GM21723 (cell line): ENCODE results near the gene PRKAR1B.

Source experiments
- ATAC-seq: cut with Tn5 transposase; IDR thresholded peaks from one replicate; pipeline ENCODE4 v1.9.1; 2021; ENCODE audit warnings: mild to moderate bottlenecking, moderate library complexity; ENCODE audit not compliant: unreplicated experiment

The PRKAR1B gene

DNA sequence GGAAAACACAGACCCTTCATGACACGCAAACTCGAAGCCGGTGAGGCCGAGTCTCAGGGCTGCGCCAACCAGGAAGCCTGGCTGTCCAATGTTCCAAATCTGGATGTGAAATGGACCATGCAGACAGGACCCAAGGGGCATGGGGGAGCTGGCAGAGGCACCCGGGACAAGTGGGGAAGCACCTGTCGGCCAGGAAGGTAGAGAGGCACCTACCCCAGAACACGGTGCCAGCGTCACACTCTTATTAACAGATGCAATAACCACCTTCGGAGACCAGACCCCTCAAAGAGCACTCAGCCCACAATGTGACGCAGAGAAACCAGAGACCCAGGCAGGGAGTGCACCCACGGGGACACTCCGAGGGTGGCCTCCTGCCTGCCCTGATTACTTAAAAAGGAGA lies 119.1 kb downstream of the PRKAR1B start:
- no peak for ATAC-seq

GRCh38 chr7:605661-606450 lies 121.2 kb downstream of the PRKAR1B start:
- ATAC-seq: no peak

DNA sequence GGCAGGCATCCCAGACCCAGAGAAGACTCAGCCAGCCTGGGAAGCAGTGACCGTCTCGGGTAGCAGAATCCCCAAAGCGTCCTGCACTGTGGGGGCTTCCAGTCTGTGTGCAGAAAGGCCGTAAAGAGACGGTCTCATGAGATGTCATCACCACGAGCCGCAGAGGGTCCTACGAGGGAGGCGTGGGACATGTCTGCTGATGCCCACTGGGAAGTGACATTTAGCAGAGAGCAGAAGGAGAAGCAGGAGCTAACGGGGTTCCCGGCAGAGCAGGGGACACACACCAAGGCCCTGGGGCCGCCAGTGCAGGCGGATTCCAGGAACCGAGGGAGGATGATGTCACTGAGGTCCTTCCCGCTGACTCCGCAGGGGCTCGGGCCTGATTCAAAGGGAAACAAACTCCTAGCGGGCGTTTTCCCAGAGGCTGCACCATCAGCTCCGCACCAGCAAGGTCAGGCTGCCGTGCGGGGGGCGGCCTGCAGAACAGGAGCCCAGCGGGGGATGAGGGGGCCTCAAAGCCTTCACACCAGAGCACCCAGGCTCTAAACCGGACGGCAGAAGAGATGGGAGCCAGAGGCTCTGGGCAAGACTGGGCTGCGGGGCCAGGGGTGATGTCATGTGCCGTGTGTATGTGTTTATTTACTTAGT lies 122.1 kb downstream of the PRKAR1B start:
- ATAC-seq: no peak

GRCh38 chr7:604001-604883 lies 122.8 kb downstream of the PRKAR1B start:
- peak; percentile 67 for ATAC-seq

DNA sequence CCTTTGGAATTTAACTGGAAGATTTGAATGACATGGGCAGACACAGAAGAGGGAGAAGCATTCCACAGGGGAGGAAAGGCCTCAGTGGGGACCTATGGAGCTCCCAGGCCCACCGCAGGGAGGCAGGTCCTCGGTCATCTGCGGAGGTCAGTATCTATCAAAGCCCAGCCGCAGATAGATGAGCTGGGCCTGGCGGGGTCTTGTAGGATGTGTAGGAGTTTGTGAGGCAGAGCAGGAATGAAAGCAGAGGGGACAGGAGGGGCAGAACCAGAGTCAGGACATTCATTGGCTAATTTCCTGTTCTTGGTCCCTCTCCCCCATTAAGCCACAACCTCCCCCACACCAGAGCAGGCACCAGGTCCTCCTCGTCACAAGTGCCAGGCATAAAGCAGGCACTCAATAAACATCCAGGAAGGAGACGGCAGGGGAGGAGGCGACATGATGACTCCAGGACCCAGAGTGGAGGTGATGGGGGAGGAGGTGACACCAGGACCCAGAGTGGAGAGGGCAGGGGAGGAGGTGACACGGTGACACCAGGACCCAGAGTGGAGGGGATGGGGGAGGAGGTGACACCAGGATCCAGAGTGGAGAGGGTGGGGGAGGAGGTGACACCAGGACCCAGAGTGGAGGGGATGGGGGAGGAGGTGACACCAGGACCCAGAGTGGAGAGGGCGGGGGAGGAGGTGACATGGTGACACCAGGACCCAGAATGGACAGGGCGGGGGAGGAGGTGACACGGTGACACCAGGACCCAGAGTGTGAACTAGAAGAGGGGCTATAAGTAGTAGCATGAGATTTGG lies 123.7 kb downstream of the PRKAR1B start:
- no peak for ATAC-seq

DNA sequence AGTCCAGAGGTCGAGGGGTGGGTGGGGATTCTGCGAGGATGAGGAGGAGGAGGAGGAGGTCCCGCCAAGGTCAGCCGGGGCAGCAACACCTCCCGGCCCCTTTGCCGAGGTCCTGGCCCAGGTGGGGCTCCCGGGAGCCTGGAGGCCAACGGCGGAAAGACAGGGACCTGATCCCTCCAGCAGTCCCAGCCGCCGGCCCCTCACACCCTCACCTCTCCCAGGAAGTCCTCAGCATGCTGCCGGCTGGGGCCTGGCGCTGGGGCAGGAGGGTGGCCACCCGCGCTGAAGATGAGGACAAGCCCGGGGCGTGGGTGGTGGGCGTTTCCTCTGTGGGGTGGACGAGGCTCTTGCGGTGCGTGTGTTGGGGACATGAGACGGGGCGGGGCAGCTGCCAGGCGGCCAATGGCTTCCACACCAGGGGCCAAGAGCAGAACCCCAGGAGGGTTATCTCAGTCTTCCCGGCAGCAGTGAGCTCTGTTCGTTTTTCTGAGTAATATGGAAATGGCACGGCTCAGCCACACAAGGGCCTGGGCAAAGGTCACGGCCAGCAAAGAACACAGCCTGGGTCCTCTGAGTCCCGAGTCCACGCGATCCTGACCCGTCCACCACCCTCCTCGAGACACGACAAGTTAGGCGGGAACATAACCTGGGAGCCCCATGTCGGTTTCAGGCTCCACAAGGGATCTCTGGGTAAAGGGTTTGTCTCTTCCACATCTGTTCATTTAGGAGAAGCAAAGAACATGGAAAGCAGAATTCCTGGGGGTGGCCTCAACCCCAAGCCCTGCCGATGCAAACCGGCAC lies 124.5 kb downstream of the PRKAR1B start:
- ATAC-seq: no peak

DNA sequence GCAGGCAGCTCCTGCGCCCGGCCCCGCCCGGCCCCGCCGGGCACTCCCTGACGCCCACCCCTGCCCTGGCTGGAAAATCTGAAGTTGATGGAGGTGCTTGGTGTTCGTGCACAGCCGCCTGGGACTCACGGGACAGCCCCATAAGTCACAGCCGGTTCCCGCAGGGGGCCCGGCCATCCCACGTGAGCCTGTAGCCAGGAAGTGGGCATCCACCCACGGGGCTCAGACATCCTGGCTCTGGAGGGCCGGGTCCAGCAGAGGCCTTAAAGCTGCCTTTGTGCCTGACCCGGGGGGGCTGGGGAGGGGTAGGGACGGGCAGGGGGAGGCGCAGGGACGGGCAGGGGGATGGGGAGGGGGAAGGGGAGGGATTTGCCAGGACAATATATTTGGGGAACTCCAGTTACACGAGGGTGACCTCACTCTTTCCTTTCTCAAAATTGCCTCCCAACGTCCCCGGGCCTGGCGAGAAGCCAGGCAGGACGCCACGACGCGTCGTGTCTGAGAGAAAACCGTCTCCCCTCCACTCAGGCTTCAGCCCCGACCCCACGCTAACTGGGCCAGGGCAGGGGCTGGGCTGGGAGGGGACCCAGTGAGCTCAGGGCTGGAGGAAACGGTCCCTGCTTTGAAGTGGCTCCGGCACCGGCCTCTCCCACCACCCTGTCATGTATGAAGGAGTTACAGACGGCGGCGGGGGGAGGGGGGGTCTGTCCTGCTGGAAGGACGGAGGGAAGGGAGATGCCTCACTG lies 125.3 kb downstream of the PRKAR1B start:
- peak; percentile 46 for ATAC-seq

GRCh38 chr7:601036-601594 lies 126.0 kb downstream of the PRKAR1B start:
- ATAC-seq: no peak

- no peak for ATAC-seq
Observed at GRCh38 chr7:600149-601035, 126.7 kb downstream of the PRKAR1B start.

- no peak for ATAC-seq
Observed at GRCh38 chr7:598899-599298, 128.2 kb downstream of the PRKAR1B start.

GRCh38 chr7:597348-598178 lies 129.5 kb downstream of the PRKAR1B start:
- ATAC-seq: no peak

DNA sequence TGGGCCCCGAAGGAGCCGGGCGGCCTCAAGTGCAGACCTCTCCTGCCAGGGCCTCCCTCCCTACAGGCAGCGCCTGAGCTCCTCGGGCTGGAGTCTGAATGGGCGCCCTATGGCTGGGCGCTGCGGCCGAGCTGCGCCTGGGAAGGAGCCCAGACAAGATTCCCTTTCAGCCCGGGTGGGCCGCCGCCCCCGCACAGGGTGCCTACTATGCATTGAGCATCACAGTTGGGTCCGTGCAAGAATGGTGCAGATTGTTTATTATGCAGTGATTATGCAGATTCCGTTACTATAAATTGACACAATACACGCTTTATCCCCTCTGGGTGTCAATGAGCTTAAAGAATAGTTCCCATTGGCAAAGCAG lies 130.3 kb downstream of the PRKAR1B start:
- ATAC-seq: no peak

DNA sequence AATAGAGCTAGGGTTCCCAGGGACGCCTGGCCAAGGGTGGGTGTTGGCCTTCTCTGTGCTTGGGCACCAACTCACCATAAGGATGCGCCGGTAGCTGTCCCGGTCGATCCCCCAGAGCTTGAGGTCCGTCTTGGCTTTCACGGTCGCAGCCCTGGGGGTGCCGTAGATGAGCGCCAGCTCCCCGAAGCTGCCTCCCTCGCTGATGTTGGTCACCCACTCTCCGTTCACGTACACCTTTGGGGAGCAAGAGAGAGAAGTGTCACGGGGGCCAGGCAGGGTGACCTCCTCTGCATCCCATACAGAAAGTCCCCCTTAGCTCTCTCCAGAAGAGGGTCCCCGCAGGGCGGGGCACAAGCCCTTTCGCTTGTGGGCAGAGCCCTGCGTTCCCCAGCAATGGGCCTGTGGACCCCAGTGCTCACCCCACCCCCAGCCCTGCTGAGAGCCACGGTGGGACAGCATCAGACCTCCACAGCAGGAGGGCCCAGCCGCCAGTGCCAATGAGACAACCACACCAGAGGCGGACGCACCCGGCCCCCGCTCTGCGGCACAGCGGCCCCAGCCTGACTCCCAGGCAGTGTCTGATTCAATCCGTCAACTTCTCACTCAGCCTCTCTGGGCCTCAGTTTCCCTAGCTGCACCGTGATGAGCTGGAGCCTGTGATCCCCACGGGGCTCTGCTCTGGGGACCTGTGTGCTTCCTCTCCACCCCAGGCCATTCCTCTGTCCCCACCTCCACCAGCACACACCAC lies 130.8 kb downstream of the PRKAR1B start:
- ATAC-seq: no peak

DNA sequence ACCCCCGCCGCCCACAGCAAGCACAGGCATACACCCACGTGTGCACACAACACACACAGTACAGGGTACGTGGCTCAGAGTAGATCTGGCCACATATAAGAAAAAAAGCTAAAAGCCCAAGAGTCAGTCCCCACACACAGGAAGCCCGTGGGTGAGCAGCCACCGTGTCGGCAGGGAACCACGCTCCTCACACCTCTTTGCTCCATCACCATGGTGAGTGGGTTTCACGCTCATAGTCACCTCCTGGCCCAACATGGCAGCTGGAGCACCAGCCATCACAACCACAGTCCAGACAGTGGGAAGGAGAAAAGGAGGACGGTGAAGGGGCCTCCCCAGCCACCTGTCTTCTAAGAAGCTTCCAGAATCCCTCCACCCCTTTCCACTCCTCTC lies 131.5 kb downstream of the PRKAR1B start:
- ATAC-seq: no peak

DNA sequence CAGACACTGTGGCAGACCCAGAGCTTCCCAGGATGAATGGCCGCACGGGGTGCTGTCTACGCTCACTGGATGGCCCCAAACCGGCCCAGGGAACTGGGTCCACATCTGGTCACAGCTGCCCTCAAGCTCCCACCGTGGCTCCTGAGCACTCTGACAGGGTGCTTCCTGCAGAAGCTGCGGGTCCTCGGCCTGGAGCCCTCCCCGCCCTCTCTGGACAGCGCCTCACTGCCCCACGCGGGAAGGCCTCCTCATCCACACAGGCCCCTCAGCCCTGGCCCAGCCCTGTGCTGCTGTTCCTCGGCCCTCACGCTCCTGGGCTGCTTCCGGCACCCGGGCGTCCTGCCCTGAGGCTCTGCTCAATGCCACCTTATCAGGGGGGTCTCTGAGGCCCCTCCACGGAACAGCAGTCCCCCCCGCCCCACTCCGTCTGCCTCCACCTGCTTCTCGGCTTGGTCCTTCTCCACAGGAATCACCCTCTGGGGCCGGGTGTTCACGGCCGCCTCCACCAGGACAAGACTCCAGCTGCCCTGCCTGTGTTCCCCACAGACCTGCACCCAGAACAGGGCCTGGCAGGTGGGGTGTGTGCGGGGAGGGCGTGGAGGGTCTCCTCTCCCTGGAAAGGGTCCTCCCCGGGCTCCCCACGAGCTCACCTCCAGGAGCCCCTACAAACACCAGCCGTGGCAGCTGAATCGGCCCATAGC lies 132.0 kb downstream of the PRKAR1B start:
- ATAC-seq: no peak
